Ishikawa (cell line): ENCODE results near the gene TOR4A.

Experiments
- CREB1 ChIP-seq: IDR thresholded peaks from 2 replicates; pipeline ENCODE4 v1.6.1; 2012; ENCODE audit warnings: low read depth
- EP300 ChIP-seq: IDR thresholded peaks from 2 replicates; pipeline ENCODE4 v1.6.1; 2012; ENCODE audit warnings: borderline replicate concordance
- MAX ChIP-seq: IDR thresholded peaks from 2 replicates; pipeline ENCODE4 v1.6.1; 2012
- TAF1 ChIP-seq: IDR thresholded peaks from 2 replicates; pipeline ENCODE4 v1.6.1; 2012; ENCODE audit warnings: low read depth, mild to moderate bottlenecking
- TEAD4 ChIP-seq: IDR thresholded peaks from 2 replicates; pipeline ENCODE4 v1.6.1; 2012
- YY1 ChIP-seq: IDR thresholded peaks from 2 replicates; pipeline ENCODE4 v1.6.1; 2012; ENCODE audit warnings: low read depth

GRCh38 chr9:137229903-137230704, 47.4 kb upstream of the TOR4A start:
- TF ChIP-seq TAF1 (no peak), EP300 (no peak), YY1 (no peak), CREB1 (no peak), TEAD4 (no peak), MAX (no peak)
